ENCODE results near the gene FSTL4.

GRCh38 chr5:133155326-133155969 is 456.9 kb downstream of the FSTL4 start:
- TF ChIP-seq, protein P1, sequence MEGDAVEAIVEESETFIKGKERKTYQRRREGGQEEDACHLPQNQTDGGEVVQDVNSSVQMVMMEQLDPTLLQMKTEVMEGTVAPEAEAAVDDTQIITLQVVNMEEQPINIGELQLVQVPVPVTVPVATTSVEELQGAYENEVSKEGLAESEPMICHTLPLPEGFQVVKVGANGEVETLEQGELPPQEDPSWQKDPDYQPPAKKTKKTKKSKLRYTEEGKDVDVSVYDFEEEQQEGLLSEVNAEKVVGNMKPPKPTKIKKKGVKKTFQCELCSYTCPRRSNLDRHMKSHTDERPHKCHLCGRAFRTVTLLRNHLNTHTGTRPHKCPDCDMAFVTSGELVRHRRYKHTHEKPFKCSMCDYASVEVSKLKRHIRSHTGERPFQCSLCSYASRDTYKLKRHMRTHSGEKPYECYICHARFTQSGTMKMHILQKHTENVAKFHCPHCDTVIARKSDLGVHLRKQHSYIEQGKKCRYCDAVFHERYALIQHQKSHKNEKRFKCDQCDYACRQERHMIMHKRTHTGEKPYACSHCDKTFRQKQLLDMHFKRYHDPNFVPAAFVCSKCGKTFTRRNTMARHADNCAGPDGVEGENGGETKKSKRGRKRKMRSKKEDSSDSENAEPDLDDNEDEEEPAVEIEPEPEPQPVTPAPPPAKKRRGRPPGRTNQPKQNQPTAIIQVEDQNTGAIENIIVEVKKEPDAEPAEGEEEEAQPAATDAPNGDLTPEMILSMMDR (IDR thresholded peaks at IDR 0.05), result no peak
- no peak for TF ChIP-seq POLR2A (IDR thresholded peaks at IDR 0.05)

Data from body of pancreas (tissue), 4 donors.